ENCODE measurements around the gene USP27X.

USP27X gene

DNA sequence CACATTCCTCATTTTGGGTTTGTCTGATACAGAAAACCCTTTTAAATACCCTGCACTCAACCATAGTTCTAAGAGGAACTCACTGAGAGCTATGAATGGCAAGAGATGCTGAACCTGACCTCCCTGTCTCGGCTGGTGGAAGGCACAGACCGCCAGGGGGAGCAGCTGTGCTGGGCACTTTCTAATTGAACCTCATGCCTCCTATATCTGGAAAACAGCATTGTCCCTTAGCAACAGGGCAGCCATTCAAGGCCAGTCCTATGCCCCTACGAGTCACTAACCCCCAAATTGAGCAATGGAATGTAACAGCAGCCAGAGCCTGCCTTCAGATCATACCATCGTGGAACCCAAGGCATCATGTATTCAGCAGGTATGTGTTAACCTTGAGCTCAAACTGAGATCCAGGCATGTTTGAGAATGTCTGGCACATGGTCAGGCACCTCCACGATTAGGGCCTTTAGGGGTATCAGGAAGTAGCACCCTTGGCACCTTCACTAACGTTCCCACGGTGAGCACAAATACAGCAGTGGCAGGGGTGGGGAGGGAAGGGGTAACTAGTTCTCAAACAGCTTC lies 5.1 kb downstream of the USP27X start:
- peak; percentile 44 for DNase-seq (ENCODE audit: low spot score)

DNA sequence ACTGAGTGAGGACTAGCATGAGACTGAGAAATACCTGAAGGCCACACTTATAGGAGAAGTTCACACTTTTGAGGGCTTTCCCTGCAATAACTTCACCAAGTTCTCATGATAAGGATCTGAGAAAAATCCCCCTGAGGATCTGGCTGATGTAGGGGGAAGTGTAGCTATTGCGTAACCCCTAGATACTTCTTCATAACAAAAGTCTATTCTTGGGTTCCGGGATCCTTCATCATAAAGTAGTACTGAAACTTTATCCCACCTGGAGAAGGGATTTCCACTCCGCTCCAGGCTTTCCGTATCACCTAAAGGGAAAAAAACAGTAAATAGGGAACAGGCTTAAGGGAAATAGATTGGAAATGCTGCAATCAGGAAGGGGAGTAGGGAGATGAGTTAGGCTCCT lies 13.3 kb downstream of the USP27X start:
- DNase-seq (ENCODE audit: low spot score) = no peak

DNA sequence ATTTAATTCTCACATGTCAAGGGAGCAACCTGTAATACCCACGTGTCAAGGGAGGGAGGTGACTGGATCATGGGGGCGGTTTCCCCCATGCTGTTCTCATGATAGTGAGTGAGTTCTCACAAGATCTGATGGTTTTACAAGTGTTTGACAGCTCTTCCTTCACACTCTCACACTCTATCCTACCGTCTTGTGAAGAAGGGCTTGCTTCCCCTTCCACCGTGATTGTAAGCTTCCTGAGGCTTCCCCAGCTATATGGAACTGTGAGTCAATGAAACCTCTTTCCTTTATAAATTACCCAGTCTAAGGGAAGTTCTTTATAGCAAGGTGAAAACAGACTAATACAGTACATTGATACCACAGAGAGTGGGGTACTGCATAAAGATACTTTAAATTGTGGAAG lies 17.7 kb downstream of the USP27X start:
- no peak for DNase-seq (ENCODE audit: low spot score)

DNA sequence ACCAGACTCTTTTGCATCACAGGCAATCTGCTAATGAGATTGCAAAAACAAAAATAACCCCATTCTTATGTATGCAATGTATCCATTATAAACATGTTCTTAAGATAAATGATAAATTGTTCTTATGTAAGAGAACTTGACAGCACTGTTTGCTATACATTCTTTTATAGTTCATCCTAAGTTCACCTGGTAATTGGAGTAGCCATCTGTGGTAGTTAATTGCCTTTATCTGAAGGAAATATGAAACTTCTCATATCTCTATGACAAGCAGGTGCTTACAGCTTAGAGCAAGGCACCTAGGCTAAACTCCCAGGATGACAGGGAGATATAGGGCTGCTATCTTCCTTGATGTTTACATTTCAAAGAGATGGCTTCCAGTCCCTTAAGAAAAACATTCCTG lies 21.8 kb downstream of the USP27X start:
- DNase-seq (ENCODE audit: low spot score) = no peak

DNA sequence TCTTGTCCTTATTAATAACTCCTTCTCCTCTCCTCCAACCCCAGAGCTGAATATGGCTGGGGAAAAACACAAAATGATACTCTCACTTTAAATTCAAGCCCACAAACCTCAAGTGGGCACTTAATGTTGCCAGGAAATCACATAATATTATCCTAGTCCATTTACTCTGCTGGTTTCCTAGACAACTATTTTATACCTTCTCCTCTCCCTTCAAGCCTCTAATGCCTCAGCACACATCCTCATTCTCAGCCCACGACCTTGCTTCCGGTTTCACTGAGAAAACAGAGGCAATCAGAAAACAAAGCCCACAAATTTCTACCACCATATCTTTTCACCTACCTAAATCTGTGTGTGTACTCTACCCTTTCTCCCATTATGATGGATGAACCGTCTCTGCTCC lies 31.1 kb downstream of the USP27X start:
- no peak for DNase-seq (ENCODE audit: low spot score)

DNA sequence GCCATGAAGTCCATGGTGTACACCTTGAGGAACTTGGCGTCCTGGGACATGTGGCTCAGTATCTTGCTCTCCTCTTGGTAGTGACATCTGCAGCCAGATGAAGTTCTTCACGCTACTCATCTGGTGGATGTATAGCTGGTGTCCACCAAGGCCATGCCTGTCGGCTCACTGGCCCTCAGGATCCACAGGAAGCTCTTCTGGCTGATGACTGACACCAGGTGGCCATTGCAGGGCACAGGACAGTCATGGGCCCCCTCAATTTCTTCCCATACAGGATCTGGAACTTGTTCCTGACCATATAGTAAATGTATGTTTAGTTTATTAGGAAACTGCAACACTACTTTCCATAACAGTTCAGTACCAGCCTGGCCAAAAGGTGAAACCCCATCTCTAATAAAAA lies 32.8 kb downstream of the USP27X start:
- no peak for DNase-seq (ENCODE audit: low spot score)

DNA sequence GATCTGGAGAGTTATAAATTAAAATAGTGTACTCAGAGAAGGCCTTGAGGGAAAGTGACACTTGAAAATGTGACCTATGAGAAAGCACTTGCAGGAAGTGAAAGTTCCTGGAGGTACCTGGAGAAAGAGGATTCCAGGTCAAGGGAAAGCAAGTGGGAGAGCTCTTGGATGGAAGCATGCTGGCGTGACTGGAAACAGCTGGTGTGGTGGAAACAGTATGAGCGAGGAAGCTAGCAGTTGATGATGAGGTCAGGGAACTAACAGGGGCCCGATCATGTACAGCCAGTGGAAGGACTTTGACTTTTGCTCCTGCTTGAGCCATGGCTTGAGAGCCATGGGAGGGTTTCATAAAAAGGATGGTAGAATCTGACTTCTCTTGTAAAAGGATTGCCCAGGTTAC lies 33.6 kb downstream of the USP27X start:
- DNase-seq (ENCODE audit: low spot score) = no peak

DNA sequence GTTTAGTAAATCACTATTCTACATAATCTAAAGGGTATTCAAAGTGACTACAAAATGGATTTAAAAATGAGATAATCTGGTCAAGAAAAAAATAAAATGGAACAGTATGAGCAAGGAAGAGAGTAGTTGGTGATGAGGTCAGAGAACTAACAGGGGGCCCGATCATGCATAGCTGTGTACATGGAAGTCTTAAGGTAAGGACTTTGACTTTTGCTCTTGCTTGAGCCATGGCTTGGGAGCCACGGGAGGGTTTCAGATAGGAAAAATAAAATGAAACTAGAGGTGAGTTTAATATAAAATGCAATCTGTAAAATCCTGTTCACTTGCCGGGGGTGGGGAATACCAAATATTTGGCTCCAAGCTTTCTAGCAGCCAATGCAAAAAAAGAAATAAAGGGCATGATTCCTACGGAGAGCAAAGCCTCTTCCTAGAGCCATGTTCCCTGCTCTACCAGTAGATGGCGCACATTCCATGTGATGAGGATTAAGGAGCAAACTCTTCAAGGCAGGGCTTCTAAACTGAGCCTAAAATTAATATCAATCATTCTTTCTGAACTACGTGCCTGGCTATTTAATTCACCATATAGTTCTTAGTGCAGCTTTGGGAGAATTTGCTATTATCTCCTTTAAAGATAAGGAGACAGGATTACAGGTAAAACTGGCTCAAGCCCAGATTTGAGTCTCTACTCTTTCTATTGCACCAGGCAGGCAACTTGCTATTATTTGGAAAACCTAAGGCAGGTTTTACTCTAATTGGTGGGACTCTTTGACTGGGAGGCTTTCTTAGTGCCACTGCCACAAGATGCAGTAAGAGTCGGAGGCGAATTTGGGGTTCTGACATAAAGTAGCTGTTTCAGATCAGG lies 36.3 kb downstream of the USP27X start:
- DNase-seq (ENCODE audit: low spot score) = peak; percentile 67

DNA sequence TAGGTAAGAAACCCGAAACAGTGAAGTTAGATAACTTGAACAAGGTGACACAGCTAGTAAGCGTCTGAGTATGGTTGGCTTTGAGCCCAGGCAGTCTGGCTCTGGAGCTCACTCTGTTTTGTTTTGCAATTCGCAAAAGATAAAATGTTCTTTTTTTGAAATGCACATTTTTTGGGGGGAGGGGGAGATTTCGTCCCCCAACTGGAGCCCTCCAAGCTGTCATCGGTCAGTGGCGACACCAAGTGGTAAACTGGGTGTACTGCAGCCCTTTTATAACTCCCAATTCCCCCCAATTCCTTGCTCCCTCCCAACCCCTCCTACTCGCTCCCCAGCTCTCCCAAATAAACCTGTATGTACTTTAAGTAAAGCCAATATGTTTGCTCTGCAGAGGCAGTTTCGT lies 40.3 kb downstream of the USP27X start:
- peak; percentile 35 for DNase-seq (ENCODE audit: low spot score)

DNA sequence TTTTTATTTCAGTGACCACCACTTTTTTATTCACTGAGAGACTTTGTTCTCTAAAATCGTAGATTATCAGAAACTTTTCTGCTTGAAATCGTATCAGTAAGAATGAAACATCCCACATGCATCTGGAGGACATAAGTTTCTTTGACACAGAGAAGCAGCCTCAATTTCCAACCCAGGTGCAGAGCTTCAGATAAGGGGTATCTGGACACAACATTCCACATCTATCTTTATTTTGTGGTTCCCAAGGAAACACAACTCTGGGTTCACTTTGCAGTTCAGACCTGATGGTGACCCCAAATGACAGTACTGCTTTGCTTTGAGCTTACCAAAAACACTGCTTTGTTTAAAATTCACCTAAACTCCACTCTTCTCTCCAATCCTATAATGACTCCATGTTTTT lies 41.8 kb downstream of the USP27X start:
- DNase-seq (ENCODE audit: low spot score) = no peak

DNA sequence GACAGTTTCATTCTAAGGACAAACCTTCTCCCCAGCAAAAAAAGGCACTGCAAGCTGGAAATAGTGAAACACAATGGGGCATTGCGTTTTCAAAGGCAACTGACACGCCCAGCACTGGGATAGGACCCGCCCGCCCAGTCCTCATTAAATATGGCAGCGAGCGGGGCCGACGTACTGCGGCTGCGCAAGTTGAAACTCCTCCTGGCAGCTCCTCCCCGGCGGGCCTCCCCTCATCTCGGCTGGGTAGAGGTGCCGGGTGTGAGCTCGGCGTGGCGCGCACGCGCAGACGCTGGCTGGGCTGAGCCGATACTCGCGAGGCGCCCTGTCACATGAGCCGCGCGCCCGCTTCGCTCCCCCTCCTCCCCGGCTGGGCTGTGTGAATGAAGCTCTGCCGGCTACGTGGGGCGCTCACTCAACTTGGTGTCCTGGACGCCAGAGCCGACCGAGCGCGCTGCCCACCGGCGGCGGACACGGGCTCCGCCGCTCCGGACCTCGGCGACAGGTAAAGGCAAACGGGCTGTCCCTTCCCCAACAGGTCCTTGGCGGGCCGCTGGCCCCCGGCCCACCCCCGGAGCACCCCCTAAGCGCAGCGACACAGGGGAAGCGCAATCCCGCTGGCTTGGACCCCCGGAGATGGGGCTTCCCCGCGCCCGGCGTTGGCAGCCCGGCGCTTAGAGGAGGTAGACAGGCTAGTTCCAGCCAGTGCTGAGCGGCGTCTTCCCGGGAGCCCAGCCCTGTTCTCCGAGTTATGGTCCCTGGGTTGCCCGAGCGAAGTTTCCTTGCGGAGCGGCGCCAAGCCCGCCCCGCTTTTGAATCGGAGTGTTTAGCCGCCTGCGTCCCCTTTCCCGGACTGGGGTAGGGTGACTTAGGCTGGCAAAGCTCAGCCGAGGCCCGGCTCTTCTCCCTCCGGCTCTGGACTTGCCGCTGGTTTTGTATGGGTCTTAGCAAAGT lies 43.3 kb downstream of the USP27X start, which contains the start of gene CLCN5:
Gene CLCN5 (plus strand): TSS at position 306 of the 951 bp plus-strand sequence. CDS start 2,703 bp downstream, outside the sequence.
- DNase-seq (ENCODE audit: low spot score) = peak; percentile 90

DNA sequence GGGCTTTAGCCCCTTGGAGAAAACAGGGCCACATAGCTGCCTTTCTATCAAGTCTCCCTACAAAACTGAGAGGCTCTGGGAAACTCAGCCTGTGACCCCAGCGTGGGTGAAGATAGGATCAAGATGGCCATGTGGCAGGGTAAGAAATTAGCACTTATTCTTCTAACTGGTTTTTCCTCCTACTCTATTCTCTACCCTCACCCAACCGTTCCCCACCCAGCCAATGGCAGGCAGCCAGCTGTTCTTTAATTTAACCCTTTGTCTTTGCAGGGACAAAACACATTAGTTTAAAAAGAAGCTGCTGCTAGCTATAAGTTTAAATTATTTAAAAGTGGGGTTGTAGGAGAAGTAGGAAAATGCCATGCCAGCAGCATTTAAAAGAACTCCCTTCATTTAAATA lies 45.9 kb downstream of the USP27X start:
- DNase-seq (ENCODE audit: low spot score) = no peak

DNA sequence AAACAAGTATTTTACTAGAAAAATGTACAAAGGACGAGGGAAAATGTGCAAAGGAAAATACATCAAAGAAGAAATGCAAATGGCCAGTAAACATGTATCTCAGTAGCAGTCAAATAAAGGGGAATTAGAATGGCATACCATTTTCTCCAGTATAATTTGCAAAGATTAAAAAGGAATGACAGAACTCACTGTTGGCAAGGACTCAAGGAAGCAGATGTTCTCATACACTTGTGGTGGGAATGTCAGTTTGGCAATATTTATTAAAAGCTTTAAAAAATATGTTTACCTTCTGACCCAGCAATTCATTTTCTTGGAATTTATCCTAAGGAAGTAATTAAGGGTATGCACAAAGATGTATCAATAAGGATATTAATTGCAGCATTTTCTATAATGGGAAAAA lies 50.8 kb downstream of the USP27X start:
- peak; percentile 14 for DNase-seq (ENCODE audit: low spot score)

All from cerebellar cortex (tissue), 1 donor.